SK-N-SH treated with all-trans-retinoic acid at 6 μM for 48 hours (cell line): ENCODE results near the gene LYVE1.

ENCODE experiments used
- BACH2 ChIP-seq: fragments of 250-450 bp; sonication (Bioruptor Pico); IDR thresholded peaks from 2 replicates; pipeline ENCODE4 v1.9.0; 2021; ENCODE audit warnings: mild to moderate bottlenecking, borderline replicate concordance
- CREB5 ChIP-seq: fragments of 250-450 bp; sonication (Bioruptor Pico); IDR thresholded peaks from 2 replicates; pipeline ENCODE4 v1.5.1; 2020; ENCODE audit warnings: low read depth, mild to moderate bottlenecking, moderate library complexity
- CSDC2 ChIP-seq: fragments of 250-450 bp; sonication (Bioruptor Pico); IDR thresholded peaks from 2 replicates; pipeline ENCODE4 v1.5.0; 2020; ENCODE audit warnings: mild to moderate bottlenecking, moderate library complexity
- PATZ1 ChIP-seq: fragments of 250-450 bp; sonication (Bioruptor Pico); IDR thresholded peaks from 2 replicates; pipeline ENCODE4 v1.8.0; 2020; ENCODE audit warnings: mild to moderate bottlenecking, moderate library complexity, borderline replicate concordance
- PPARA ChIP-seq: fragments of 250-450 bp; sonication (Bioruptor Pico); IDR thresholded peaks from 2 replicates; pipeline ENCODE4 v1.5.0; 2020; ENCODE audit warnings: mild to moderate bottlenecking, borderline replicate concordance
- RARB ChIP-seq: fragments of 250-450 bp; sonication (Bioruptor Pico); IDR thresholded peaks from 2 replicates; pipeline ENCODE4 v1.8.0; 2021; ENCODE audit warnings: mild to moderate bottlenecking, moderate library complexity
- TOX ChIP-seq: fragments of 250-450 bp; sonication (Bioruptor Pico); IDR thresholded peaks from 2 replicates; pipeline ENCODE4 v1.8.0; 2021; ENCODE audit warnings: mild to moderate bottlenecking, moderate library complexity, borderline replicate concordance
- TSHZ2 ChIP-seq: fragments of 250-450 bp; sonication (Bioruptor Pico); IDR thresholded peaks from 2 replicates; pipeline ENCODE4 v1.5.0; 2020; ENCODE audit warnings: mild to moderate bottlenecking, moderate library complexity
- ZFP3 ChIP-seq: fragments of 250-450 bp; sonication (Bioruptor Pico); IDR thresholded peaks from 2 replicates; pipeline ENCODE4 v1.5.0; 2020; ENCODE audit warnings: mild to moderate bottlenecking, moderate library complexity
- ZFP30 ChIP-seq: fragments of 450-650 bp; formaldehyde crosslinking; IDR thresholded peaks from 2 replicates; pipeline ENCODE4 v1.5.0; 2022; ENCODE audit warnings: mild to moderate bottlenecking, moderate library complexity
- ZNF565 ChIP-seq: fragments of 450-650 bp; formaldehyde crosslinking; conservative IDR thresholded peaks from 2 replicates; pipeline ENCODE4 v1.5.0; 2020; ENCODE audit warnings: low read depth, mild to moderate bottlenecking, moderate library complexity
- ZNF70 ChIP-seq: fragments of 450-650 bp; formaldehyde crosslinking; IDR thresholded peaks from 2 replicates; pipeline ENCODE4 v1.5.0; 2020; ENCODE audit warnings: mild to moderate bottlenecking, moderate library complexity
- ZNF8 ChIP-seq: fragments of 450-650 bp; formaldehyde crosslinking; IDR thresholded peaks from 2 replicates; pipeline ENCODE4 v1.5.0; 2020; ENCODE audit warnings: mild to moderate bottlenecking, moderate library complexity

GRCh38 chr11:10550503-10551289 lies 17.8 kb downstream of the LYVE1 start:
- TF ChIP-seq ZFP30 (CRISPR knock-in tag) = no peak
- no peak for TF ChIP-seq PATZ1 (CRISPR knock-in tag)
- no peak for TF ChIP-seq ZNF70
- TF ChIP-seq RARB (CRISPR knock-in tag) = no peak
- TF ChIP-seq CSDC2 = no peak
- TF ChIP-seq BACH2 (CRISPR knock-in tag) = no peak
- TF ChIP-seq ZNF8 (CRISPR knock-in tag) = no peak
- TF ChIP-seq ZFP3 (CRISPR knock-in tag) = no peak
- no peak for TF ChIP-seq CREB5
- TF ChIP-seq ZNF565 (CRISPR knock-in tag) = no peak
- no peak for TF ChIP-seq PPARA (CRISPR knock-in tag)
- TF ChIP-seq TSHZ2 (CRISPR knock-in tag) = no peak
- TF ChIP-seq TOX (CRISPR knock-in tag) = no peak
